PC-9 (cell line): ENCODE measurements around the gene TSTD2. TPM values are rescaled to one million over a fixed set of nuclear protein-coding genes. Genes with fewer than 3 reads are reported as not detected.
A peak's percentile ranks its signal among the peaks of the same experiment; 100 is the strongest.

Experiments
- BruUV-seq: library from RNA; stranded (reverse); fragments of 400-500 nt; replicated peaks from 2 replicates; lab custom pipeline; 2021; lab: Mats Ljungman, UMichigan
- CTCF ChIA-PET: fragments of 300-600 bp; sonication (Branson Sonifier 250); formaldehyde crosslinking; loops from one replicate; lab custom pipeline; 2022; ENCODE audit warnings: antibody characterized with exemption; lab: Charles Lee
- POLR2A ChIA-PET: fragments of 300-600 bp; sonication (Branson Sonifier 250); formaldehyde crosslinking; loops from one replicate; lab custom pipeline; 2022; ENCODE audit warnings: antibody characterized with exemption; ENCODE audit not compliant: unreplicated experiment; lab: Charles Lee
- DNase-seq, 2 experiments: peaks; one replicate each; pipeline versions ENCODE4 v3.0.0 to v3.0.0-alpha.2; 2015 to 2022; ENCODE audit warnings: mixed read lengths in 1 of 2
- H2AFZ ChIP-seq: fragments of 200-600 bp; sonication (generic); 2 replicates; pipeline ENCODE4 v1.8.1; 2017; ENCODE audit warnings: antibody characterized with exemption
- H3F3A ChIP-seq: fragments of 200-600 bp; sonication (generic); 2 replicates; pipeline ENCODE4 v1.8.1; 2017; ENCODE audit warnings: antibody characterized with exemption, mild to moderate bottlenecking, low read depth; ENCODE audit not compliant: insufficient read depth
- H3K27ac ChIP-seq: fragments of 200-600 bp; sonication (generic); 2 replicates; pipeline ENCODE4 v1.6.1; 2016; ENCODE audit warnings: mixed run types
- H3K27me3 ChIP-seq: fragments of 200-600 bp; sonication (generic); 2 replicates; pipeline ENCODE4 v1.6.1; 2016; ENCODE audit warnings: low read depth, mixed run types; ENCODE audit not compliant: insufficient read depth
- H3K36me3 ChIP-seq: fragments of 200-600 bp; sonication (generic); 2 replicates; pipeline ENCODE4 v1.6.1; 2016; ENCODE audit warnings: low read depth, mixed run types
- H3K4me1 ChIP-seq: fragments of 200-600 bp; sonication (generic); replicated peaks from 2 replicates; pipeline ENCODE4 v1.6.1; 2016; ENCODE audit warnings: mixed run types; ENCODE audit not compliant: insufficient read depth
- H3K4me2 ChIP-seq: fragments of 200-600 bp; sonication (generic); 2 replicates; pipeline ENCODE4 v1.6.1; 2017; ENCODE audit warnings: mixed run types
- H3K4me3 ChIP-seq: fragments of 200-600 bp; sonication (generic); 2 replicates; pipeline ENCODE4 v1.6.1; 2016; ENCODE audit warnings: mixed run types
- H3K79me2 ChIP-seq: fragments of 200-600 bp; sonication (generic); 2 replicates; pipeline ENCODE4 v1.6.1; 2017; ENCODE audit warnings: low read depth, mixed run types
- H3K9me2 ChIP-seq: fragments of 200-600 bp; sonication (generic); 2 replicates; pipeline ENCODE4 v1.8.1; 2017; ENCODE audit warnings: mild to moderate bottlenecking; ENCODE audit not compliant: insufficient read depth
- H3K9me3 ChIP-seq: fragments of 200-600 bp; sonication (generic); 2 replicates; pipeline ENCODE4 v1.8.1; 2016; ENCODE audit warnings: low read depth; ENCODE audit not compliant: insufficient read depth
- H4K20me1 ChIP-seq: fragments of 200-600 bp; sonication (generic); 2 replicates; pipeline ENCODE4 v1.8.1; 2017; ENCODE audit not compliant: insufficient read depth
- CTCF ChIP-seq: fragments of 200-600 bp; sonication (generic); conservative IDR thresholded peaks from 2 replicates; pipeline ENCODE4 v1.6.1; 2017; ENCODE audit warnings: mixed run types, antibody characterized with exemption, mild to moderate bottlenecking, moderate library complexity
- EZH2 ChIP-seq: fragments of 200-600 bp; sonication (generic); IDR thresholded peaks from 2 replicates; pipeline ENCODE4 v1.8.0; 2017; ENCODE audit warnings: antibody characterized with exemption, low read depth
- intact Hi-C: fragments of 100-400 bp; cut with micrococcal nuclease; formaldehyde crosslinking; loops from one replicate; pipeline ENCODE4 v1.10.0; 2022; ENCODE audit not compliant: unreplicated experiment
- total RNA-seq: library from RNA; stranded (reverse); gene quantifications from 2 replicates; pipeline ENCODE4 v1.2.3, GENCODE V29; 2021

The TSTD2 gene
- total RNA-seq, 1 experiment from 2014 or later = 17.0 TPM

- H2AFZ ChIP-seq = no peak overlapping the region
- no peak overlapping the region for H3K4me2 ChIP-seq
- BruUV-seq = no TSS peak
- ChIA-PET POLR2A (interaction anchor here (0.5 to 0.7 kb wide), 3 partner anchors 27 to 93 kb away, joined by 5 to 7 read pairs (median 6); no protein-coding TSS in a partner anchor), CTCF (interaction anchor here (0.7 kb wide), 1 partner anchor 10 kb away, joined by 3 read pairs; no protein-coding TSS in a partner anchor)
- no peaks in the 10 kb centered on the region for H3K79me2 ChIP-seq
- no peak for TF ChIP-seq EZH2
- no peak for TF ChIP-seq CTCF
- H3K36me3 ChIP-seq = no peaks in the 10 kb centered on the region
- no peak overlapping the region for H3K27ac ChIP-seq
- no peaks in the 10 kb centered on the region for H3K9me3 ChIP-seq
- H3K4me3 ChIP-seq = no peak overlapping the region
- no peaks in the 10 kb centered on the region for H4K20me1 ChIP-seq
- no peaks in the 10 kb centered on the region for H3F3A ChIP-seq
- no peaks in the 10 kb centered on the region for H3K27me3 ChIP-seq
- H3K9me2 ChIP-seq = no peaks in the 10 kb centered on the region
- intact Hi-C loops = no loop called here
- peak in 1 of 2 experiments; percentile 70 for DNase-seq
- H3K4me1 ChIP-seq = no peaks in the 10 kb centered on the region
Observed at GRCh38 chr9:97564291-97565175, 68.6 kb downstream of the TSTD2 start.

GRCh38 chr9:97563458-97564135 is 69.6 kb downstream of the TSTD2 start:
- Histone ChIP-seq H3K9me3 (no peaks in the 10 kb centered on the region), H3F3A (no peaks in the 10 kb centered on the region), H3K79me2 (no peaks in the 10 kb centered on the region), H3K27me3 (no peaks in the 10 kb centered on the region), H3K27ac (no peak overlapping the region), H3K4me1 (no peaks in the 10 kb centered on the region), H2AFZ (no peak overlapping the region), H3K4me3 (no peak overlapping the region), H3K36me3 (no peaks in the 10 kb centered on the region), H3K9me2 (no peaks in the 10 kb centered on the region), H4K20me1 (no peaks in the 10 kb centered on the region), H3K4me2 (no peak overlapping the region)
- POLR2A ChIA-PET = interaction anchor here (0.7 kb wide), 1 partner anchor 38 kb away, joined by 6 read pairs; no protein-coding TSS in a partner anchor
- no peak for TF ChIP-seq EZH2
- no peak for TF ChIP-seq CTCF
- CTCF ChIA-PET = no interaction called here
- no peak for DNase-seq
- intact Hi-C loops = no loop called here
- BruUV-seq = no TSS peak

- no peaks in the 10 kb centered on the region for H3K4me1 ChIP-seq
- no peak overlapping the region for H2AFZ ChIP-seq
- no peaks in the 10 kb centered on the region for H3K9me2 ChIP-seq
- no peaks in the 10 kb centered on the region for H3K9me3 ChIP-seq
- no TSS peak for BruUV-seq
- intact Hi-C loops = no loop called here
- no peak for DNase-seq
- no peak overlapping the region for H3K27ac ChIP-seq
- ChIA-PET CTCF (no interaction called here), POLR2A (no interaction called here)
- no peak overlapping the region for H3K4me2 ChIP-seq
- H4K20me1 ChIP-seq = no peaks in the 10 kb centered on the region
- no peaks in the 10 kb centered on the region for H3K27me3 ChIP-seq
- no peak overlapping the region for H3K4me3 ChIP-seq
- no peaks in the 10 kb centered on the region for H3F3A ChIP-seq
- no peaks in the 10 kb centered on the region for H3K79me2 ChIP-seq
- no peaks in the 10 kb centered on the region for H3K36me3 ChIP-seq
- TF ChIP-seq CTCF (no peak), EZH2 (no peak)
Observed at GRCh38 chr9:97562542-97562941, 70.6 kb downstream of the TSTD2 start.
